ENCODE results near the gene FBXO8.

The FBXO8 gene

DNA sequence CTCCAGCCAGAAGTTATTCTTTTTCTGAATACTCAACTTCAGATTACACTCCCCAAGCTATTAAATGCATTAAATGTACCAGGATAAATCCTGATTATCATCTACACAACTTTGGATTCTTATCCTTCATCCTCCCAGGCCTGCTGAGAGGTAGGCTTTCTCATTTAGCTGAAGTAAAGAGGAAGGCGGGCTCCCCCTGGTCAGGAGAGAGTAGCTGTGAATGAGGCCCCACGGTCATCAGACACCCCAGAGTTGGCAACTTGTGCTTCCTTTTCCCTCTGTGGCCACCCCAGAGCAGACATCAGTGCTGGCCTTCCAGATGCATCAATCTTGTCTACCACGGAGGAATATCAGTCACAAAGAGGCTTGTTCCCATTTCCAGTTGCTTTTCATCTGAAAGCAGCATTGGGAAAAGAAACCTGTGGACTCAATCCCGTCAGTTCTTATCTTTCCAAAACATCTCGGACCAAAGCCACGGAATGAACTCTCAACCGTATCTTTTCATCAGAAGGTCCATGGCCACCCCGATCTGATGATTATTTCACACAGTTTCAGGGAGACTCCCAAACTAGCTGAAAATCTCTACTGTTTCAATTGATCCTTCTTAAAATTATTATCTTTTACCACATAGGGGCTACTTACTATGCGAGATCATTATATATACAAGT, 79.2 kb downstream of the FBXO8 start:
- DNase-seq: no peak

GRCh38 chr4:174201871-174202270, 81.6 kb downstream of the FBXO8 start:
- DNase-seq: no peak

DNA sequence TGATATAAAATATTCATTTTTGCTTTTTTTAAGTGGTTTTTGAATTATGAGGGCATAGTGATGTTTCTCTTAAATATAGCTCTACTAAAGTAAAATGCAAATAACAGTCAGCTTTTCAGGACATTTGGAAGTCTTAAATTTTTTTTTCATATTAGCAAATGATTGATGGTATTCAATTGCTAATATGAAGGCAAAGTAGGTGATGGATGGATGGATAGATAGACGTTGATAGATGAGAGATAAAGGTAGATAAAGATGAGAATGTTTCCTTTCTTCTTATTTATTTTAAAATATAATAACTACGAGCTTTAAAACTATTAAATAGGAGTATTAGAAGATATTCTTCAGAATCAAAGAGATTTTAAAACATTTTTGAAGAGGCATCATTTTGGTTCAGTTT, 83.7 kb downstream of the FBXO8 start:
- DNase-seq: no peak

DNA sequence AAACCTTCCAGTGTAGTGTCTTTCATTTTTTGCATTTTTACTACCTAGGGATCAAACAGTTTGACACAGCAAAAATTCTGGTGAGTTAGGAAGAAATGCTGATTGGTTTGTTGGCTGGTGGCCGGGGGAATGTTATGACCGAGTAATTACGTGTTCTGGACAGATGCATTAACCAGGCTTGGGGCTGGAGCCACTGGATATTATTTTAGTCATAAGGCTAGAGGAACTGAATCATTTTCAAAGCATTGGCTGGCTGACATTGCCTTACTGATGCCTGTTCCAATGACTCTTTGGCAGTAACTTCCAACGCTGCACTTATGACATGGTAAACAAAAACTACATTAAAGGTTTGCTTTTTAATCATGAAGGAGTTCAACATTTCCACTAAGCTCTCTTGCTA, 84.6 kb downstream of the FBXO8 start:
- no peak for DNase-seq

- no peak for DNase-seq
Observed at GRCh38 chr4:174198396-174198795, 85.1 kb downstream of the FBXO8 start.

DNA sequence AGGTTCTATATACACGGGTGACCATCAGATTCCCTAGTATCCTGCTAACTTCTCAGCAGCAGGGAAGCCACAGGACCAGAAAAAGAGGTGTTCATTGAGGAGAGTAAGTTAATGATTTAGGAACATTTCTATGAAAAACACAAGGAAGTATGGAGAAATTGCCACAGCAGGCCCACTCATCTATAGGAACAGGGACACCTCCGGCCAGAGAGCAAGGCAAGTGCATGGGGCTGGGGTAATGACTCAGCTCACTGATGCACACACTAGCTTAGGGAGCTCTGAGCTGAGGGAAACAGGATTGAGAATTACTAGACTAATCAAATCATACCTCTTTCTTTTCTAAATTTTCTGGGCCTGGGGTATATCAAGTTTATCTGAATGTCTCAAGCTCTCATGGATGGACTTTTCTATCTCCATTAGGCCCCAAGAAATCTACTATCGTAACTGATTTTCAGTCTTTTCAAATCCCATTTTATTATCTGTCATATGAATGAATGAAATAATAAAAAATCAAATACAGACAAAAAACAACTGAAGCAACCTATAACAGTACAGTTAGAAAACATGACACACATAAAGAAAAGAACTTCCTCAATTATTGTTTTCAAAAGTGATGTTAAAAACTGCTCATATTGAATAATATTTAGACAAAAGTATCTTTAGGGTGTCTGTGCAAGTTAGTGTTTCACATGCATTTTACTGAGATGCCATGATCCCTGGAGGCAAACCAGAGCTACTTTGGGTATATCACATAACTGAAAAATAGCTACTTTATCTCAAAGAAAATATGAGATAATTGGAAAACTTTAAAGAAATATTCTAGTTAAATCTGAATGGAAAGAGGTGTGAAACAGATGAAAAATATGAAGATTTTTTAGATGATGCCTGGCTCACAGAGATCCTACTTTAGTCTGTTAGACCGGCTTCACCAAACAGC, 89.8 kb downstream of the FBXO8 start:
- DNase-seq: no peak

DNA sequence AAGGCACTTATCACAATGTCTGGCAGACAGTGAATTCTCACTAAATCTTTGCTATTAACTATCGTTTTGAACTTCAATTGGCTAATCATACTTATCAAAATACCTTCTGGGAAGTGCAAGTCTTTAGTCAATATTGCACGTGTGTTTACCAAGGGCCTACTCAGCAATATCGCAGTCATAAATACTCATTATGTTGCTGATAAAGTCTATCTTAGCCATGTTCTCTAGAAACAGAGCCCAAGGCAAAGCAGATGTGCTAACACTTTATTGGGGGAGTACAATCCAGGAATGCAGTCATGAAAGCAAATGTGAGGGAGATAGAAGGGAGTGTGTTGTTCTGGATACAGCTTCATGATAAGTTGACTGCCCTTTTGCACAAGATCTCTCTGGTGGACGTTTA, 90.5 kb downstream of the FBXO8 start:
- no peak for DNase-seq

GRCh38 chr4:174190832-174191500, 92.5 kb downstream of the FBXO8 start:
- DNase-seq: no peak

DNA sequence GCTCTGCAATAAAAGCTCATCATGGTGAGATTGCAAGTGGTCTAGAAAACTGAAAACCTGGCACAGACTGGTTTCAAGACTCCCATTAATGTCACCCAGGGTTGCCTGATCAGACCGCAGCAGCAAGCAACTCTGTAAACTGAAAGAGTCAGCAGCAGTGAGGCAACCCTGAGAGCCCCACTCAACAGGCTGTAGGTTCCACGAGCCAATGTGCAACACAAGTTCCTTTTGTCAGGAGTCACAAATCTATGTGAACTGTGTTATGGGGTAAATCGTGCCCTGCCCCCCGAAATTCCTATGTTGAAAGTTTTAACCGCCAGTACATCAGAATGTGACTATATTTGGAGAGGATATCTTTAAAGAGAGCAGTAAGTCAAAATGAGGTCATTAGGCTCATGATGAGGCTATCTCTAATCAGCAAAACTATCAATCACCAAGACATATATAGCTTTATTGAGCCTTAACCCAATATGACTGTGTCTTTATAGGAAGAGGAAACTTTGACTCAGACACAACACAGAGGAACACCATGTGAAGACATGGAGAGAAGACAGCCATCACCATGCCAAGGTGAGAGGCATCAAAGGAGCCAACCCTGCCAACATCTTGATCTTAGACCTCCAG, 94.0 kb downstream of the FBXO8 start:
- no peak for DNase-seq

Measured in suppressor macrophage treated with lipopolysaccharide for 4 hours (primary cell).